PC-9 (cell line): ENCODE data around the gene TTC28. TPM values are rescaled to one million over a fixed set of nuclear protein-coding genes. Genes with fewer than 3 reads are reported as not detected.
"Not testable (repeated sequence)": the region's sequence is repeated elsewhere in the genome, so short reads cannot be mapped to it uniquely, and the experiment has no call there.

Source experiments
- BruUV-seq: library from RNA; stranded (reverse); fragments of 400-500 nt; replicated peaks from 2 replicates; lab custom pipeline; 2021; lab: Mats Ljungman, UMichigan
- CTCF ChIA-PET: fragments of 300-600 bp; sonication (Branson Sonifier 250); formaldehyde crosslinking; loops from one replicate; lab custom pipeline; 2022; ENCODE audit warnings: antibody characterized with exemption; lab: Charles Lee
- POLR2A ChIA-PET: fragments of 300-600 bp; sonication (Branson Sonifier 250); formaldehyde crosslinking; loops from one replicate; lab custom pipeline; 2022; ENCODE audit warnings: antibody characterized with exemption; ENCODE audit not compliant: unreplicated experiment; lab: Charles Lee
- DNase-seq, 2 experiments: peaks; one replicate each; pipeline versions ENCODE4 v3.0.0 to v3.0.0-alpha.2; 2015 to 2022; ENCODE audit warnings: mixed read lengths in 1 of 2
- H2AFZ ChIP-seq: fragments of 200-600 bp; sonication (generic); 2 replicates; pipeline ENCODE4 v1.8.1; 2017; ENCODE audit warnings: antibody characterized with exemption
- H3F3A ChIP-seq: fragments of 200-600 bp; sonication (generic); 2 replicates; pipeline ENCODE4 v1.8.1; 2017; ENCODE audit warnings: antibody characterized with exemption, mild to moderate bottlenecking, low read depth; ENCODE audit not compliant: insufficient read depth
- H3K27ac ChIP-seq: fragments of 200-600 bp; sonication (generic); 2 replicates; pipeline ENCODE4 v1.6.1; 2016; ENCODE audit warnings: mixed run types
- H3K27me3 ChIP-seq: fragments of 200-600 bp; sonication (generic); 2 replicates; pipeline ENCODE4 v1.6.1; 2016; ENCODE audit warnings: low read depth, mixed run types; ENCODE audit not compliant: insufficient read depth
- H3K36me3 ChIP-seq: fragments of 200-600 bp; sonication (generic); 2 replicates; pipeline ENCODE4 v1.6.1; 2016; ENCODE audit warnings: low read depth, mixed run types
- H3K4me1 ChIP-seq: fragments of 200-600 bp; sonication (generic); replicated peaks from 2 replicates; pipeline ENCODE4 v1.6.1; 2016; ENCODE audit warnings: mixed run types; ENCODE audit not compliant: insufficient read depth
- H3K4me2 ChIP-seq: fragments of 200-600 bp; sonication (generic); 2 replicates; pipeline ENCODE4 v1.6.1; 2017; ENCODE audit warnings: mixed run types
- H3K4me3 ChIP-seq: fragments of 200-600 bp; sonication (generic); 2 replicates; pipeline ENCODE4 v1.6.1; 2016; ENCODE audit warnings: mixed run types
- H3K79me2 ChIP-seq: fragments of 200-600 bp; sonication (generic); 2 replicates; pipeline ENCODE4 v1.6.1; 2017; ENCODE audit warnings: low read depth, mixed run types
- H3K9me2 ChIP-seq: fragments of 200-600 bp; sonication (generic); 2 replicates; pipeline ENCODE4 v1.8.1; 2017; ENCODE audit warnings: mild to moderate bottlenecking; ENCODE audit not compliant: insufficient read depth
- H3K9me3 ChIP-seq: fragments of 200-600 bp; sonication (generic); 2 replicates; pipeline ENCODE4 v1.8.1; 2016; ENCODE audit warnings: low read depth; ENCODE audit not compliant: insufficient read depth
- H4K20me1 ChIP-seq: fragments of 200-600 bp; sonication (generic); 2 replicates; pipeline ENCODE4 v1.8.1; 2017; ENCODE audit not compliant: insufficient read depth
- CTCF ChIP-seq: fragments of 200-600 bp; sonication (generic); conservative IDR thresholded peaks from 2 replicates; pipeline ENCODE4 v1.6.1; 2017; ENCODE audit warnings: mixed run types, antibody characterized with exemption, mild to moderate bottlenecking, moderate library complexity
- EZH2 ChIP-seq: fragments of 200-600 bp; sonication (generic); IDR thresholded peaks from 2 replicates; pipeline ENCODE4 v1.8.0; 2017; ENCODE audit warnings: antibody characterized with exemption, low read depth
- intact Hi-C: fragments of 100-400 bp; cut with micrococcal nuclease; formaldehyde crosslinking; loops from one replicate; pipeline ENCODE4 v1.10.0; 2022; ENCODE audit not compliant: unreplicated experiment
- total RNA-seq: library from RNA; stranded (reverse); gene quantifications from 2 replicates; pipeline ENCODE4 v1.2.3, GENCODE V29; 2021

TTC28 gene
- total RNA-seq, 1 experiment from 2014 or later = 6.7 TPM

DNA sequence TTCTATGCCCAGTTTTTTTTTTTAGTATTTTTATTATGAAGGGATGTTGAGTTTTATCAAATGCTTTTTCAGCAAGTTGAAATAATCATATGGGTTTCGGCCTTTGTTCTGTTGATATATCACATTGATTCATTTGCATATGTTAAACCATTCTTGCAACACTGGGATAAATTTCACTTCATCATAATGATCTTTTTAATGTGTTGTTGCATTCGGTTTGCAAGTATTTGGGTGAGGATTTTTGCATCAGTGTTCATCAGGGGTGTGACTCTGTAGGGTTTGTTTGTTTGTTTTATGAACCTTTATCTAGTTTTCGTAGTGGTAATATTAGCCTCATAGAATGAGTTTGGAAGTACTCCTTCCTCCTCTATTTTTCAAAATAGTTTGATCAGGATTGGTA, 103.5 kb downstream of the TTC28 start:
- H3K27ac ChIP-seq = no peak overlapping the region
- no peak overlapping the region for H3K4me2 ChIP-seq
- no peak overlapping the region for H3K4me3 ChIP-seq
- TF ChIP-seq CTCF (no peak), EZH2 (no peak)
- H3K9me2 ChIP-seq = no peaks in the 10 kb centered on the region
- no peaks in the 10 kb centered on the region for H4K20me1 ChIP-seq
- no peaks in the 10 kb centered on the region for H3K79me2 ChIP-seq
- H3K4me1 ChIP-seq = no peaks in the 10 kb centered on the region
- POLR2A ChIA-PET = no interaction called here
- H3F3A ChIP-seq = no peaks in the 10 kb centered on the region
- no peaks in the 10 kb centered on the region for H3K27me3 ChIP-seq
- H2AFZ ChIP-seq = no peak overlapping the region
- H3K36me3 ChIP-seq = no peaks in the 10 kb centered on the region
- intact Hi-C loops = no loop called here
- no TSS peak for BruUV-seq
- CTCF ChIA-PET = no interaction called here
- DNase-seq = no peak
- H3K9me3 ChIP-seq = no peaks in the 10 kb centered on the region

GRCh38 chr22:28574159-28574788, 105.4 kb downstream of the TTC28 start:
- Histone ChIP-seq H3K9me3 (no peaks in the 10 kb centered on the region), H3K9me2 (no peaks in the 10 kb centered on the region), H3K4me3 (no peak overlapping the region), H3K4me2 (no peak overlapping the region), H3K79me2 (no peaks in the 10 kb centered on the region), H3K4me1 (no peaks in the 10 kb centered on the region), H3K27me3 (no peaks in the 10 kb centered on the region), H3K27ac (no peak overlapping the region), H4K20me1 (no peaks in the 10 kb centered on the region), H2AFZ (no peak overlapping the region), H3K36me3 (no peaks in the 10 kb centered on the region), H3F3A (no peaks in the 10 kb centered on the region)
- no TSS peak for BruUV-seq
- intact Hi-C loops = no loop called here
- no peak for DNase-seq
- TF ChIP-seq CTCF = no peak
- TF ChIP-seq EZH2 = no peak
- POLR2A ChIA-PET = no interaction called here
- CTCF ChIA-PET = no interaction called here

GRCh38 chr22:28570696-28571373, 108.8 kb downstream of the TTC28 start:
- no peaks in the 10 kb centered on the region for H3K9me2 ChIP-seq
- BruUV-seq = no TSS peak
- no peaks in the 10 kb centered on the region for H3K9me3 ChIP-seq
- no peaks in the 10 kb centered on the region for H3F3A ChIP-seq
- H3K4me1 ChIP-seq = no peaks in the 10 kb centered on the region
- H4K20me1 ChIP-seq = no peaks in the 10 kb centered on the region
- CTCF ChIA-PET = no interaction called here
- no peak for DNase-seq
- intact Hi-C loops = no loop called here
- no peaks in the 10 kb centered on the region for H3K27me3 ChIP-seq
- H3K36me3 ChIP-seq = no peaks in the 10 kb centered on the region
- TF ChIP-seq EZH2 (no peak), CTCF (no peak)
- POLR2A ChIA-PET = no interaction called here
- H3K79me2 ChIP-seq = no peaks in the 10 kb centered on the region
- no peak overlapping the region for H3K27ac ChIP-seq
- no peak overlapping the region for H2AFZ ChIP-seq
- no peak overlapping the region for H3K4me2 ChIP-seq
- H3K4me3 ChIP-seq = no peak overlapping the region

DNA sequence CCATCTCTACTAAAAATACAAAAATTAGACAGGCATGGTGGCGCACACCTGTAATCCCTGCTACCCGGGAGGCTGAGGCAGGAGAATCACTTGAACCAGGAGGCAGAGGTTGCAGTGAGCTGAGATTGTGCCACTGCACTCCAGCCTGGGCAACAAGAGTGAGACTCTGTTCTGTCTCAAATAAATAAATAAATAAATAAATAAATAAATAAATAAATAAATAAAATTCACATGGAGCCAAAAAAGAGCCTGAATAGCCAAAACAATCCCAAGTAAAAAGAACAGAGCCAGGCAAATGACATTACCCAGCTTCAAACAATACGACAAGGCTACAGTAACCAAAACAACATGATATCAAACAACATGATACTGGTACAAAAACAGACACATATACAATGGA, 110.7 kb downstream of the TTC28 start:
- CTCF ChIA-PET = not testable (repeated sequence)

More for the DNA sequence above, 110.7 kb downstream of the TTC28 start:
- H3K79me2 ChIP-seq, H3K9me3 ChIP-seq, H2AFZ ChIP-seq, H3F3A ChIP-seq, H3K4me3 ChIP-seq, H3K4me1 ChIP-seq, H4K20me1 ChIP-seq, H3K27me3 ChIP-seq, POLR2A ChIA-PET, H3K27ac ChIP-seq, intact Hi-C loops, DNase-seq, H3K4me2 ChIP-seq, H3K9me2 ChIP-seq, H3K36me3 ChIP-seq, BruUV-seq: not testable (repeated sequence)
